Epithelial cell of proximal tubule (primary cell): ENCODE data around the gene ARRDC3. TPM values are rescaled to one million over a fixed set of nuclear protein-coding genes. Genes with fewer than 3 reads are reported as not detected.
"Not testable (repeated sequence)": the region's sequence is repeated elsewhere in the genome, so short reads cannot be mapped to it uniquely, and the experiment has no call there.

Experiments
- DNase-seq: peaks from one replicate; pipeline ENCODE4 v3.0.0-alpha.2; 2011; ENCODE audit warnings: low read depth
- H3K4me3 ChIP-seq: 2 replicates; pipeline ENCODE4 v1.5.1; 2011; ENCODE audit warnings: low read depth, mild to moderate bottlenecking, low read length
- CTCF ChIP-seq: conservative IDR thresholded peaks from 2 replicates; pipeline ENCODE4 v1.5.1; 2012; ENCODE audit warnings: low read depth, mild to moderate bottlenecking, low read length
- total RNA-seq: library from RNA; depleted of rRNA; stranded (reverse); fragments of >200 nt; gene quantifications from 2 replicates; pipeline ENCODE4 v1.2.3, GENCODE V29; 2015

The ARRDC3 gene
- total RNA-seq, 1 donor from 2014 or later: 34.2 TPM

GRCh38 chr5:91328743-91329142 is 54.4 kb downstream of the ARRDC3 start:
- H3K4me3 ChIP-seq: no peak overlapping the region
- no peak for DNase-seq
- TF ChIP-seq CTCF: no peak

DNA sequence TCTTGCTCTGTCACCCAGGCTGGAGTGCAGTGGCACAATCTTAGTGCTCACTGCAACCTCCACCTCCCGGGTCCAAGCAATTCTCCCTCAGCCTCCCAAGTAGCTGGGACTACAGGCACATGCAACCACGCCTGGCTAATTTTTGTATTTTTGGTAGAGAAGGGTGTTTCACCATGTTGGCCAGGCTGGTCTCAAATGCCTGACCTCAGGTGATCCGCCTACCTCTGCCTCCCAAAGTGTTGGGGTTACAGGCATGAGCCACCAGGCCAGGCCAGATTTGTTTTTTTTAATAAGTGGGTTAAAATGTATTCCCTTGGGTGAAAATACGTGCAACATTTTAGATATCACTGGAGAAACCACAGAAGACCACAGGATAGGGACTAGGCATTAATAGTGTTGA is 60.1 kb downstream of the ARRDC3 start:
- DNase-seq, H3K4me3 ChIP-seq: not testable (repeated sequence)

DNA sequence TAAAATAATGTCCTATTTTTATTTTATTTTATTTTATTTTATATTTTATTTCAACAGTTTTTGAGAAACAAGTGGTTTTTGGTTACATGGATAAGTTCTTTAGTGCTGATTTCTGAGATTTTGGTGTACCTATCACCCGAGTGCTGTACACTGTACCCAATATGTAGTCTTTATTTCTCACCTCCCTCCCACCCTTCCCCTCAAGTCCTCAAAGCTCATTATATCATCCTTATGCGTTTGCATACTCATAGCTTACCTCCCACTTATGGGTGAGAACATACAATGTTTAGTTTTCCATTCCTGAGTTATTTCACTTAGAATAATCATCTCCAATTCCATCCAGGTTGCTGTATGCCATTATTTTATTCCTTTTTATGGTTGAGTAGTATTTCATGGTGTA is 63.5 kb downstream of the ARRDC3 start:
- H3K4me3 ChIP-seq: no peak overlapping the region
- no peak for DNase-seq
- TF ChIP-seq CTCF: no peak

DNA sequence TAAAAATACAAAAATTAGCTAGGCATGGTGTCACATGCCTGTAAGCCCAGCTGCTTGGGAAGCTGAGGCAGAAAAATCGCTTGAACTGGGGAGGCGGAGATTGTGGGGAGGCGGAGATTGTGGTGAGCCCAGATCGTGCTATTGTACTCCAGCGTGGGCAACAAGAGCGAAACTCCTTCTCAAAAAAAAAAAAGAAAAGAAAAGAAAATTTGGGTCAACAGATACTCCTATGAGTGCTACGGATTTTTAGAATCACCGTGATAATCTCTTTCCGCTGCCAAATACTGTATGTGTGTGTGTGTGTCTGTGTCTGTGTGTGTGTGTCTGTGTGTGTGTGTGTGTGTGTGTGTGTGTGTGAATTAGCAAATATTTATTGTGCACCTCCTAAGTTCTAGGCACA is 64.4 kb downstream of the ARRDC3 start:
- H3K4me3 ChIP-seq: no peak overlapping the region
- TF ChIP-seq CTCF: no peak
- DNase-seq: no peak
